HCT116 (cell line): Measurements from ENCODE around the gene MYBPHL. TPM values are rescaled to one million over a fixed set of nuclear protein-coding genes. Genes with fewer than 3 reads are reported as not detected.

Experiments used
- ATAC-seq: fragments of 200-7000 bp; cut with Tn5 transposase; 2 replicates; pipeline ENCODE4 v1.9.1; 2020; ENCODE audit warnings: mild to moderate bottlenecking, moderate library complexity
- BruUV-seq: library from RNA; stranded (reverse); fragments of 400-500 nt; replicated peaks from 2 replicates; lab custom pipeline; 2021; lab: Mats Ljungman, UMichigan
- CTCF ChIA-PET: fragments of 300-600 bp; sonication (Branson Sonifier 250); formaldehyde crosslinking; loops from one replicate; lab custom pipeline; 2021; ENCODE audit warnings: antibody characterized with exemption; lab: Charles Lee
- POLR2A ChIA-PET: fragments of 300-600, 350-600 bp; sonication (Branson Sonifier 250); formaldehyde crosslinking; loops from one replicate; lab custom pipeline; 2021; ENCODE audit warnings: antibody characterized with exemption; lab: Charles Lee
- RAD21 ChIA-PET, 2 experiments: fragments of 300-600 bp; sonication (Branson Sonifier 250); formaldehyde crosslinking; loops; one replicate each; lab custom pipeline; 2023; ENCODE audit warnings: low total read pairs in 2 of 2; ENCODE audit not compliant: uncharacterized antibody in 2 of 2, unreplicated experiment in 2 of 2, low non-redundant PET in 1 of 2; lab: Charles Lee
- DNase-seq: peaks from one replicate; pipeline ENCODE4 v3.0.0-alpha.2; 2010; ENCODE audit warnings: low read depth, low spot score
- H2AFZ ChIP-seq: fragments of 200-600 bp; shearing (Covaris generic), sonication (generic); 2 replicates; pipeline ENCODE4 v1.6.1; 2017; ENCODE audit warnings: low read depth, mixed run types, mixed read lengths, antibody characterized with exemption, low read length; ENCODE audit not compliant: poor library complexity, severe bottlenecking
- H3K27ac ChIP-seq: 2 replicates; pipeline ENCODE4 v1.5.1; 2012; ENCODE audit warnings: low read depth, low read length
- H3K27me3 ChIP-seq: fragments of 200-600 bp; sonication (generic); 2 replicates; pipeline ENCODE4 v1.6.1; 2016; ENCODE audit warnings: mixed run types, low read length, mixed read lengths; ENCODE audit not compliant: insufficient read depth
- H3K36me3 ChIP-seq, 2 experiments: fragments of 200-500 bp in 1 of 2; fragments of 200-600 bp in 1 of 2; sonication (Bioruptor generic) in 1 of 2; sonication (generic) in 1 of 2; 2 replicates each; pipeline versions ENCODE4 v1.5.1 to v1.6.1; 2014 to 2016; ENCODE audit warnings: low read length in 2 of 2, inconsistent platforms in 1 of 2, mixed read lengths in 1 of 2, mixed run types in 1 of 2; ENCODE audit not compliant: insufficient read depth in 2 of 2, control insufficient read depth in 1 of 2
- H3K4me1 ChIP-seq, 2 experiments: fragments of 200-600 bp in 1 of 2; sonication (generic) in 1 of 2; 2 replicates each; pipeline versions ENCODE4 v1.5.1 to v1.6.1; 2012 to 2017; ENCODE audit warnings: low read length in 2 of 2, inconsistent platforms in 1 of 2, mild to moderate bottlenecking in 1 of 2, mixed read lengths in 1 of 2, mixed run types in 1 of 2, moderate library complexity in 1 of 2; ENCODE audit not compliant: insufficient read depth in 2 of 2, control insufficient read depth in 1 of 2
- H3K4me2 ChIP-seq: fragments of 200-600 bp; sonication (generic); 2 replicates; pipeline ENCODE4 v1.6.1; 2017; ENCODE audit warnings: mixed run types, low read length, mixed read lengths
- H3K4me3 ChIP-seq, 2 experiments: fragments of 200-600 bp in 1 of 2; sonication (generic) in 1 of 2; replicated peaks in 1 of 2; 2 replicates each; pipeline ENCODE4 v1.5.1; 2011 to 2016; ENCODE audit warnings: low read length in 2 of 2, control low read depth in 1 of 2, low read depth in 1 of 2, mild to moderate bottlenecking in 1 of 2, mixed read lengths in 1 of 2, mixed run types in 1 of 2
- H3K79me2 ChIP-seq: fragments of 200-600 bp; sonication (generic); 2 replicates; pipeline ENCODE4 v1.6.1; 2017; ENCODE audit warnings: mild to moderate bottlenecking, mixed run types, low read length, moderate library complexity, mixed read lengths; ENCODE audit not compliant: insufficient read depth
- H3K9ac ChIP-seq: fragments of 200-600 bp; sonication (generic); 2 replicates; pipeline ENCODE4 v1.6.1; 2016; ENCODE audit warnings: low read length, mixed read lengths
- H3K9me2 ChIP-seq: fragments of 200-600 bp; sonication (generic), shearing (Covaris generic); 2 replicates; pipeline ENCODE4 v1.6.1; 2017; ENCODE audit warnings: mixed run types, mild to moderate bottlenecking, moderate library complexity; ENCODE audit not compliant: insufficient read depth
- H3K9me3 ChIP-seq, 2 experiments: fragments of 200-500 bp in 1 of 2; fragments of 200-600 bp in 1 of 2; sonication (Bioruptor generic) in 1 of 2; sonication (generic) in 1 of 2; 2 replicates each; pipeline ENCODE4 v1.6.1; 2014 to 2017; ENCODE audit warnings: low read length in 2 of 2, mixed read lengths in 2 of 2, inconsistent platforms in 1 of 2, low read depth in 1 of 2, mild to moderate bottlenecking in 1 of 2, mixed run types in 1 of 2, moderate library complexity in 1 of 2; ENCODE audit not compliant: control insufficient read depth in 1 of 2, insufficient read depth in 1 of 2
- H4K20me1 ChIP-seq: fragments of 200-600 bp; sonication (generic), shearing (Covaris generic); 2 replicates; pipeline ENCODE4 v1.6.1; 2017; ENCODE audit warnings: mixed run types, mild to moderate bottlenecking, moderate library complexity; ENCODE audit not compliant: insufficient read depth
- ATF3 ChIP-seq: IDR thresholded peaks from 2 replicates; pipeline ENCODE4 v1.6.1; 2012
- CEBPB ChIP-seq: IDR thresholded peaks from 2 replicates; pipeline ENCODE4 v1.6.1; 2012; ENCODE audit warnings: low read depth
- EGR1 ChIP-seq: IDR thresholded peaks from 2 replicates; pipeline ENCODE4 v1.6.1; 2012; ENCODE audit warnings: low read depth
- ELF1 ChIP-seq: IDR thresholded peaks from 2 replicates; pipeline ENCODE4 v1.6.1; 2012; ENCODE audit warnings: low read depth, borderline replicate concordance
- SRF ChIP-seq: IDR thresholded peaks from 2 replicates; pipeline ENCODE4 v1.6.1; 2012; ENCODE audit warnings: low read depth
- YY1 ChIP-seq: IDR thresholded peaks from 2 replicates; pipeline ENCODE4 v1.6.1; 2011; ENCODE audit warnings: low read length, low read depth, moderate library complexity, mild to moderate bottlenecking; ENCODE audit not compliant: insufficient replicate concordance; ENCODE audit errors: extremely low read depth
- ZNF274 ChIP-seq: fragments of 200-500 bp; sonication (Bioruptor generic); IDR thresholded peaks from 2 replicates; pipeline ENCODE4 v1.6.1; 2014; ENCODE audit warnings: mild to moderate bottlenecking, low read depth, low read length, inconsistent platforms
- intact Hi-C: fragments of 100-400 bp; cut with micrococcal nuclease; formaldehyde crosslinking; loops from 2 replicates; pipeline ENCODE4 v1.10.0; 2022
- total RNA-seq: library from RNA; stranded (reverse); gene quantifications from one replicate; pipeline ENCODE4 v1.2.1, GENCODE V29; 2021; ENCODE audit not compliant: unreplicated experiment
- TF ChIP-seq, protein P1 (sequence below): IDR thresholded peaks from 2 replicates; pipeline ENCODE4 v1.6.1; 2012

Gene MYBPHL
- total RNA-seq, 1 experiment from 2014 or later = 1.0 TPM

DNA sequence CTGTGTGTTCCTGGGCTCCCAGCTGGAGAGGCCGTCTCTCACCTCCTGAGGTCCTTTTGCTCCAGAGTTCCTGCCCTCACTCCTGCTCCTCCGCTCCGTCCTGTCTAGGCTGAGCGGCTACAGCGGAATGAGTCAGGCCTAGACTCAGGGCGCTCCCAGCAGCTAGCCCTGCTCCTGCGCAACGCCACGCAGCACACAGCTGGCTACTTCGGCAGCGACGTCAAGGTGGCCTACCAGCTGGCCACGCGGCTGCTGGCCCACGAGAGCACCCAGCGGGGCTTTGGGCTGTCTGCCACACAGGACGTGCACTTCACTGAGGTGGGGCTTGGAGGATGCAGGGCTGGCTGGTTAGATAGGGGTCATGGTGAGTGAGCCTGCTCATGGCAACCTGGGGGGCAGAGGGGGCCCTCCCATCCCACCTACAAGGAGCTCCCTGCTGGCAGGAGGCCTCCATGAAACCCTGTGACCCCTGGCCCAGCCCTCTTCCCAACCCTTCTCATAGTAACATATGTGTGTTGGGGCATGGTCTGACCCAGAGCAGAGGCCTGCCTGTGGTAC lies 39.0 kb downstream of the MYBPHL start:
- H3K27me3 ChIP-seq = no peaks in the 10 kb centered on the region
- no peak for DNase-seq
- peaks cover 0 to 6% of the 10 kb centered on the region in 2 experiments; a peak in 2 of 4 replicates for H3K36me3 ChIP-seq
- no peak overlapping the region for H3K4me2 ChIP-seq
- H3K4me3 ChIP-seq = no peak overlapping the region
- no peaks in the 10 kb centered on the region for H3K9me2 ChIP-seq
- ChIA-PET CTCF (no interaction called here), RAD21 (no interaction called here), POLR2A (no interaction called here)
- no TSS peak for BruUV-seq
- H3K27ac ChIP-seq = no peak overlapping the region
- peaks cover 3 to 11% of the 10 kb centered on the region in 2 experiments for H3K4me1 ChIP-seq
- no peak for ATAC-seq
- no peaks in the 10 kb centered on the region for H4K20me1 ChIP-seq
- H3K9ac ChIP-seq = no peak overlapping the region
- TF ChIP-seq YY1 (no peak), EGR1 (no peak), ELF1 (no peak), SRF (no peak), CEBPB (no peak), ATF3 (no peak)
- TF ChIP-seq, protein P1, sequence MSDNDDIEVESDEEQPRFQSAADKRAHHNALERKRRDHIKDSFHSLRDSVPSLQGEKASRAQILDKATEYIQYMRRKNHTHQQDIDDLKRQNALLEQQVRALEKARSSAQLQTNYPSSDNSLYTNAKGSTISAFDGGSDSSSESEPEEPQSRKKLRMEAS = no peak
- H3K9me3 ChIP-seq = no peaks in the 10 kb centered on the region
- H3K79me2 ChIP-seq = no peaks in the 10 kb centered on the region
- H2AFZ ChIP-seq = no peak overlapping the region
- intact Hi-C loops = no loop called here

DNA sequence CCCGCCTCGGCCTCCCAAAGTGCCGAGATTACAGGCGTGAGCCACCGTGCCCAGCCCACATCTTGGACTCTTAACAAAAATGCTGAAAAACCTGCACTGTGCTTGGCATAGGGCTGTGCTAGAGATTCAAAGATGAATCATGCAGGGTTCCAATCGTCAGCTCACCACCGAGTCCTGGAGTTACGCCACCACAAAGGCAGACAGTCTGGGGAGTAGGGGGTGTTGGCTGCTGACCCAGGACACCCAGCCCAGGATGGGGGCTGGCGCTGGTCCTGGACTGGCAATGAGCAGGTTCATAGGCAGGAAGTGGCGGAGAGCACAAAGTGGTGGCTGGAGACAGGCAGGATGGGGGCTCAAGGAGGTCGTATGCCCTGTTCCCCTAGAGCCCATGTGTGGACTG lies 39.8 kb downstream of the MYBPHL start:
- H4K20me1 ChIP-seq = no peaks in the 10 kb centered on the region
- no peak overlapping the region for H3K9ac ChIP-seq
- no peak overlapping the region for H2AFZ ChIP-seq
- no peaks in the 10 kb centered on the region for H3K9me3 ChIP-seq
- ChIA-PET CTCF (no interaction called here), RAD21 (interaction anchor here in 1 of 2 experiments (0.7 kb wide), 1 partner anchor 43 kb away, joined by 3 read pairs; no protein-coding TSS in a partner anchor), POLR2A (no interaction called here)
- no peak overlapping the region for H3K4me2 ChIP-seq
- no peak for TF ChIP-seq ZNF274
- no peak overlapping the region for H3K4me3 ChIP-seq
- H3K9me2 ChIP-seq = no peaks in the 10 kb centered on the region
- DNase-seq (no peak), ATAC-seq (no peak)
- no peaks in the 10 kb centered on the region for H3K27me3 ChIP-seq
- no TSS peak for BruUV-seq
- H3K27ac ChIP-seq = no peak overlapping the region
- H3K79me2 ChIP-seq = no peaks in the 10 kb centered on the region
- peaks cover 0 to 6% of the 10 kb centered on the region in 2 experiments; a peak in 2 of 4 replicates for H3K36me3 ChIP-seq
- intact Hi-C loops = no loop called here
- H3K4me1 ChIP-seq = peaks cover 0 to 9% of the 10 kb centered on the region in 2 experiments; a peak in 2 of 4 replicates
